ENCODE results near the gene MYBPC2.

Gene MYBPC2

DNA sequence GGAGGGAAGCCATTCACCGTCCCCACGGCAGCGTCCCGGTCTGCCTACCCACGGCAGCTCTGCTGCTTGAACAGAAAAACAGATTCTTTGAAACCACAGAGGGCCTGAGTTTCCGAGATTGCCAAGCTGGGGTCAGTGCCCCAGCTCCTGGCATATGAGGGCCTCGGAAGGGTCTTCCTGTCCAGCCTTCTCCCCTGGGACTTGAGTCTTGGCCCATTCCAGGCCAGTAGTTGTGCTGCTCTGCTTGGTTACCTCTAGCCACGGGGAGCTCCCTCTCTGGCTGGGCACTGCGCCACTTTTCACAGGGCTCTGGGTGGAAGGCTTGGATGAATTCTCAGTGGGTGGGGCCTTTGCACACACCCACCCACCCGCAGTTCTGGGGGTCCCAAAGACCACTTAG is 22.6 kb upstream of the MYBPC2 start:
- DNase-seq (ENCODE audit: low spot score), result no peak

- no peak for DNase-seq (ENCODE audit: low spot score)
Measured at GRCh38 chr19:50412419-50412818, 20.3 kb upstream of the MYBPC2 start.

DNA sequence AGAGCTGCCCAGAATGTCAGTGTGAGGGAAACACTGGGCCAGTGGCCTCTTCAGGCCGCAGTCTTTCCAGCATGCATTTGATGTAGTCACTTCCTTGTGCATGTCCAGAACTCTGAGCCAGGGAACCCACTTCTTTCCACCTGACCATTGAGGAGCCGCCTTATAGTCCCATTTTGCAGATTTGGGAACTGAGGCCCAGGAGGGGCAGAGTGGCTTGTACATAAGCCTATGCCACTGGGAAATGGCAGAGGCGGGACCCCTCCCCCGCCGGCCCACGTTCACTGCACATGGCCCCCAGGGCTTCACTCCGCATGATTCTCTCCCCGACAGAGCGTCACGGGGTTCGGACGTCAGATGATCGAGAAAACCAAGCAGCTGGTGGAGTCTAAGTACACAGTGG is 19.6 kb upstream of the MYBPC2 start:
- no peak for DNase-seq (ENCODE audit: low spot score)

DNA sequence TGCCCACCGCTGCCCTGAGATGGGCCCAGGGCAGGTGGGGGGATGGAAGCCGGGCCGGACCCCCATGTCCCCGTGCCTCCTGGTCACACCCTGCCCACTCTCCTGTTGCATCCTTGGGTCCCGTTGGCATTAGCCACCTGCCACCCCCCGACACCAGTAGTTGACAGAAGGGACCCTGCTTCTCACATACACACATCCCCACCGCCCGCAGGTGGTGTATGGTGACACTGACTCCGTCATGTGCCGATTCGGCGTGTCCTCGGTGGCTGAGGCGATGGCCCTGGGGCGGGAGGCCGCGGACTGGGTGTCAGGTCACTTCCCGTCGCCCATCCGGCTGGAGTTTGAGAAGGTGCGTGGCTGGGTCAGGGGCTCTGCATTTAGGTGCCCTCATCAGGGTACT is 19.2 kb upstream of the MYBPC2 start:
- DNase-seq (ENCODE audit: low spot score), result no peak

DNA sequence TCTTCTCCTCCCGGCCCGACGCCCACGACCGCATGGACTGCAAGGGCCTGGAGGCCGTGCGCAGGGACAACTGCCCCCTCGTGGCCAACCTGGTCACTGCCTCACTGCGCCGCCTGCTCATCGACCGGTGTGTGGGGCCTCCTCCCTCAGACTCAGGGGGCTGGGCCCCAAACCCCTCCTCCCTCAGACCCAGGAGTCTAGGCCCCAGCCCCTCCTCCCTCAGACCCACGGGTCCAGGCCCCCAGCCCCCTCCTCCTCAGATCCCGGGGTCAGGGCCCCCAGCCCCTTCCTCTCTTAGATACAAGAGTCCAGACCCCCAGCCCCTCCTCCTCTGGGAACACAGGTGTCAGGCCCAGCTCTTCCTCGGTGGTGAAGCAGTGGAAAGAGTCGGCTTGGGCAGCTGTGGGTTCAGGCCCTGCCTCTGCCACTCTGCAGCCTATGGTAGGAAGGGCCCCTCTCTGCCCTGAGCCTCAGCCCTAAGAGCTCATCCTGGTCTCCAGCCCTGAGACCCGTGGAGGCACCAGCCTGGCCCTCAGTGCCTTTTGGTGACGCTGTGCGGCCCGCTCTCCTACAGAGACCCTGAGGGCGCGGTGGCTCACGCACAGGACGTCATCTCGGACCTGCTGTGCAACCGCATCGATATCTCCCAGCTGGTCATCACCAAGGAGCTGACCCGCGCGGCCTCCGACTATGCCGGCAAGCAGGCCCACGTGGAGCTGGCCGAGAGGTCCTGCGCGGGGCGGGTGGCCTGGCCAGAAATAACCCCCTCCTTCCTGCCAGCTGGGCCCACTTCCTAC is 17.6 kb upstream of the MYBPC2 start:
- DNase-seq (ENCODE audit: low spot score), result no peak

DNA sequence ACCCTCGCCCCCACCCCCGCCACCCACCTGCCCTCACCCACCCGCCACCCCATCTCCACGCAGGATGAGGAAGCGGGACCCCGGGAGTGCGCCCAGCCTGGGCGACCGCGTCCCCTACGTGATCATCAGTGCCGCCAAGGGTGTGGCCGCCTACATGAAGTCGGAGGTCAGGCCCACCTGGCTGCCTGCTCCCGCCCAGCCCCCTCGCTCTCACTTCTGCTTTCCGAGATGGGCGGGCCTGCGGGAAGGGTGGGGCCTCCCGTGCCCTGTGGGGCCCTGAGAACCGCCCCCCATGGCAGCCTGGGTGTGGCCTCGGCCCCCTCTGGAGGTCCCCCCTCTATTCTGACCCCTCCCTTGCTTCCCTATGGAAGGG is 17.0 kb upstream of the MYBPC2 start:
- DNase-seq (ENCODE audit: low spot score), result peak; percentile 64

- no peak for DNase-seq (ENCODE audit: low spot score)
Measured at GRCh38 chr19:50416034-50416977, 16.4 kb upstream of the MYBPC2 start.

- DNase-seq (ENCODE audit: low spot score), result no peak
Measured at GRCh38 chr19:50417111-50418081, 15.3 kb upstream of the MYBPC2 start.

DNA sequence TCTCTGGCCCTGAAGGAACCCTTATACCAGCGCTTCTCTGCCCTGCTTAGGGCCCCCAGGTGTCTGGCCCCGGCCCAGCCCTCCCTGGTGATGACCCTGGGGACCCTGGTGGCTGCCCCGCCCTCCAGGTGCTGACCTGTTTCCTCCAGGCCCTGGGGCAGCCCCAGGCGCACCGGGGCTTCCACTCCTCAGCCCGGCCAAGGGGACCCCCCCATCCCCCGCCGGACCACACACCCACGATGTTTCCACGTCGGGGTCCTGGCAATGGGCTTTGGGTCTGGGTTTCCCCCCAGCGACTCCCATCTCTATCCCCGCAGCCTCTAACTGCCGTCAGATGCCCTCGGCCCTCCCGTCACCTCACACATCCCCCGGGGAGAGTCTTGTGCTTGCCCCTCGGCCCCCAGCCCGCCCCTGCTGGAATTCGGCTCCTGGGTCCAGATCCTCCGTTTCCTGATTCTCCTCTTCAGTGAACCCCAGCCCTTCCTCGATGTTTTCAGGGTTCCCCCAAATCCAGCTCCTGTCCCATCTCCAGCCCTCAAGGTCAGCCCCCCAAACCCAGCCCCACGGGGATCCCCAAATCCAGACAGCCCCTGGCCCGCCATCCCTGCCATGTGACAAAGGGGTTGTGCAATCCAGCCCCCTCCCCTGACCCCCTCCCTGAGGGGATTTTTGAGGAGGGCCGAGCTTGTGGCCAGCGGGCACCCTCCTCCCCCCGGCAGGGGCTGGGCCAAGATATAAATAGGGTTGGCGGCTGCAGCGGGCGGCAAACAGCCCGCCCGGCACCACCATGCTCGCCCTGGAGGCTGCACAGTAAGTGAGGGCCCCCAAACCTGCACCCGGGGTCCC is 14.3 kb upstream of the MYBPC2 start, which contains the start of gene SPIB:
Gene SPIB (plus strand): TSS at position 763 of the 846 bp plus-strand sequence. CDS start 25 bp downstream, at position 788.
- DNase-seq (ENCODE audit: low spot score), result peak; percentile 62

- no peak for DNase-seq (ENCODE audit: low spot score)
Measured at GRCh38 chr19:50419022-50419579, 13.6 kb upstream of the MYBPC2 start.

- DNase-seq (ENCODE audit: low spot score), result no peak
Measured at GRCh38 chr19:50419580-50420035, 13.1 kb upstream of the MYBPC2 start.

GRCh38 chr19:50420127-50420526 is 12.6 kb upstream of the MYBPC2 start:
- no peak for DNase-seq (ENCODE audit: low spot score)

DNA sequence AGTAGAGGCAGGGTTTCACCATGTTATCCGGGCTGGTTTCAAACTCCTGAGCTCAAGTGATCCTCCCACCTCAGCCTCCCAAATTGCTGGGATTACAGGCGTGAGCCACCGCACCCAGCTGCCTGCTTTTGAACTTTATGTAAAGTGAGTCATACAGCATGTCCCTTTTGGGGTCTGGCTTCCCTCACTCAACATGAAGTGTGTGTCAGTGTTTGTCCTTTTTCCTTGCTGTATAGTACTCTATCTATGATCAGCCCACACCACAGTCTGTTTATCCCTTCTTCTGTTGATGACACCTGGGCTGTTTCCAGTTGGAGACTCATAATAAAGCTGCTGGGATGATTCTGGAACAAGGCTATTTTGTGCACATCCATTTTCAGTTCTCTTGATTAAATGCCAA is 11.9 kb upstream of the MYBPC2 start:
- no peak for DNase-seq (ENCODE audit: low spot score)

- DNase-seq (ENCODE audit: low spot score), result no peak
Measured at GRCh38 chr19:50422397-50423278, 10.1 kb upstream of the MYBPC2 start.

GRCh38 chr19:50423279-50424113 is 9.2 kb upstream of the MYBPC2 start:
- DNase-seq (ENCODE audit: low spot score), result no peak

- DNase-seq (ENCODE audit: low spot score), result no peak
Measured at GRCh38 chr19:50425581-50425980, 7.1 kb upstream of the MYBPC2 start.

GRCh38 chr19:50427318-50427925 is 5.3 kb upstream of the MYBPC2 start:
- DNase-seq (ENCODE audit: low spot score), result no peak

DNA sequence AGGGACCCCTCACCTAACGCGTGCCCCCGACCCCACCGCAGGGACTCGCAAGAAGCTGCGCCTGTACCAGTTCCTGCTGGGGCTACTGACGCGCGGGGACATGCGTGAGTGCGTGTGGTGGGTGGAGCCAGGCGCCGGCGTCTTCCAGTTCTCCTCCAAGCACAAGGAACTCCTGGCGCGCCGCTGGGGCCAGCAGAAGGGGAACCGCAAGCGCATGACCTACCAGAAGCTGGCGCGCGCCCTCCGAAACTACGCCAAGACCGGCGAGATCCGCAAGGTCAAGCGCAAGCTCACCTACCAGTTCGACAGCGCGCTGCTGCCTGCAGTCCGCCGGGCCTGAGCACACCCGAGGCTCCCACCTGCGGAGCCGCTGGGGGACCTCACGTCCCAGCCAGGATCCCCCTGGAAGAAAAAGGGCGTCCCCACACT is 4.7 kb upstream of the MYBPC2 start:
- peak; percentile 84 for DNase-seq (ENCODE audit: low spot score)
